Fibroblast of gingiva (primary cell): Measurements from ENCODE around the gene TRAPPC8.
"Not testable (repeated sequence)": the region's sequence is repeated elsewhere in the genome, so short reads cannot be mapped to it uniquely, and the experiment has no call there.

Experiments used
- DNase-seq: peaks from one replicate; pipeline ENCODE4 v3.0.0-alpha.2; 2011; ENCODE audit warnings: low read depth

TRAPPC8 gene

DNA sequence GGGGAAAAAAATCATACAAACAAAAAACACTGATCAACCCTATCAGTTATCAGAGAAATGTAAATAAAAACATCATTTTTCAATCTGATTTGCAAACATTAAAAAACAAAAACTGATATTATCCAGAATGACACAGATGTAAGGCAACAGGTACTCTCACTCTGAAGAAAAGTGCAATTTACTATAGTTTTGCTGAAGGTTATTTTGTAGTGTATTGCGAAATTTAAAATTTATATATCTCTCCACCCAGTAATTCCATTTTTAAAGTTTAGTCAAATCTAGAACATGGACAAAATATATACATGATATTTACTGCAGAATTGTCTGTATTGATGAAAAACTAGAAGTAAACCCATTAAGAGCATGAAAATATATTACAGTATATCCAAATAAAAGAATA is 79.8 kb downstream of the TRAPPC8 start:
- DNase-seq = no peak

DNA sequence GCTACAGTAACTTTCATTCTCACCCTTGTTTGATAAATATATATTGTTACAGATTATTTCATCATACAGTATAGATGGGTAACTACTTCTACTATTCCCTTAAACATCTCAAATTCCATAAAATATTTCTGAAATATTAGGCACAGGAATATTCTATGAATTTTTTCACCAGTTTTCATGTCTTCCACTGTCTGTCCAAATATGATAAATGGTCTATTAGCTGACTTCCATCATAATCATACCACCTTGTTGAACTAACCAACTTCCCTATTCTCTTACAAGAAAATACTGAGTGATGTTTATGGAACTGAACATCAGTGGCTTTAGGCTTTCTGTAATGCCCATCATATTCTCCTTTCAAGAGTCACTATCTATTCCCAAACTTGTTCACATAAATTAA is 82.4 kb downstream of the TRAPPC8 start:
- DNase-seq = no peak

DNA sequence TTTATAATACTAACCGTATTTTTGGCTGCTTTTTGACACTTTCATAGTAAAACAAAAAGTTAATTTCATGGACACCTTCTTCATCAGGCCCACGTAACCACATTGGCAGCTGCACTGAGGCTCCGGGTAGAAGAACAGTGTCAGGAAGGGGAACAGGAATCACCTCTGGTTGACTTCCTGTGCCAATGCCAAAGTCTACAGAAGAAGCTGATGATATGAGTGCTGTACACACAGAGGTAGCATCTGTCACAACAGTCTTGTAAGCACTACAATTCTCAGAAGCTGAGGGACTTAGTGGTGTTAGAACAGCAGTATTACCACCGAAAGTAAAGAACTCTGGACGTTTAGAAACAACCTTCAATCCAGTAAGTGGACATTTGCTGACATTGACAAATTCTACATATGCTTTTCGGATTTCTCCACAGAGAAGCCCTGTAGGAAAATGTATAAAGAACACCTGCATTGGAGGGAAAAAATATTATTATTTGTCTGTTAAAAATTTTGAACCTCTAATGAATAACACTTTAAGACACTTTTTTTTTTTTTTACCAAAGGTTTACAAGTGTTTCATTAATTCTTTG is 85.3 kb downstream of the TRAPPC8 start:
- no peak for DNase-seq

- no peak for DNase-seq
These were observed 92.1 kb downstream of the TRAPPC8 start for GRCh38 chr18:31850844-31851243.

DNA sequence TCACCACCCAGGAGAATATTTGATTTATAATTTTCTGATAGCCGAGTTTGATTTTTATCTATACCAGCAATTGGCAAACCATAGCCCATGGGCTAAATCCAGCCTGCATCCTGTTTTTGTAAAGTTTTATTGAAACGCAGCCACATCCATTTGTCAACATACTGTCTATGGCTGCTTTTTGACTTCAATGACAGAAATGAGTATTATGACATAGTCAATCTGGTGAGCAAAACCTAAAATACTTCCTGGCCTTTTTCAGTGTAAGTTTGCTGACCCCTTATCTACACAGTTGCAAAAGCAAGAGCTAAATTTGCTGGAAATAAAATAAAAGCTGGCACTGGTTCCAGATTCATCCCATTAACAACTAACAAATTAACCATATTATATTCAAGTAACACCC is 102.4 kb downstream of the TRAPPC8 start:
- DNase-seq = no peak

DNA sequence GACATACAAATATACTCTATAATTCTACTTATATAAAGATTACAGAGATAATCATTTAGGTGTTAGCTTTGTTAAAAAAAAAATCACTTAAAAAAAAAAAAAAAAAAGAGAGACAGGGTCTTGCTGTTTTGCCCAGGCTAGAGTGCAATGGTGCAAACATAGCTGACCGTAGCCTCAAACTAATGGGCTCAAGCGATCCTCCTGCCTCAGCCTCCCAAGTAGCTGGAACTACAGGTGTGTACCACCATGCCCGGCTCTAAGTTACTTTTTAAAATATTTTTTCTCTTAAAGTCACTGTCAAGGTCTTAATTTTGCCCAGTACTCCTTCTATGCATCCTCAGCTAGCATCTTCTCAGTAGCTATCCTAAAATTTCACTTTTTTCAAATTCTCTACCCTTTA is 105.0 kb downstream of the TRAPPC8 start:
- DNase-seq = no peak

GRCh38 chr18:31835528-31836133 is 107.3 kb downstream of the TRAPPC8 start:
- no peak for DNase-seq

DNA sequence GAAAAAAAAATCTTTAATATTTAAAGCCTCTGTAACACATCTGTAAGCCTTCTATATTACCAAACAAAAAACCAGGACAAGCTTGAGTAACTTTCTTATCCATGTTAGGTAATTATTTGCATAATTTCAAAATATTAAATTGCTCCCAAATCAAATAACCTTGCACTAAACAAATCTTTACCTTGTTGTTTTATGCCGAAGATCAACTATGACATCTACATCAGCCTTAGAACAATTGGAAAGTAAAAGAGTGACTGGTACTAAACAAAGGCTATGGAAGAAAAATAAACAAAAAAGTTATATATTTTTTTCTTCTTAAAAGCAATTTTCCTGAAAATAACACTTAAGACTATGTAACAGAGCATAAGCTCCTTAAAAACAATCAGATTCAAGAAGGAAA is 111.0 kb downstream of the TRAPPC8 start:
- no peak for DNase-seq

GRCh38 chr18:31830686-31831085 is 112.2 kb downstream of the TRAPPC8 start:
- no peak for DNase-seq

- no peak for DNase-seq
These were observed 114.3 kb downstream of the TRAPPC8 start for GRCh38 chr18:31828613-31829012.

DNA sequence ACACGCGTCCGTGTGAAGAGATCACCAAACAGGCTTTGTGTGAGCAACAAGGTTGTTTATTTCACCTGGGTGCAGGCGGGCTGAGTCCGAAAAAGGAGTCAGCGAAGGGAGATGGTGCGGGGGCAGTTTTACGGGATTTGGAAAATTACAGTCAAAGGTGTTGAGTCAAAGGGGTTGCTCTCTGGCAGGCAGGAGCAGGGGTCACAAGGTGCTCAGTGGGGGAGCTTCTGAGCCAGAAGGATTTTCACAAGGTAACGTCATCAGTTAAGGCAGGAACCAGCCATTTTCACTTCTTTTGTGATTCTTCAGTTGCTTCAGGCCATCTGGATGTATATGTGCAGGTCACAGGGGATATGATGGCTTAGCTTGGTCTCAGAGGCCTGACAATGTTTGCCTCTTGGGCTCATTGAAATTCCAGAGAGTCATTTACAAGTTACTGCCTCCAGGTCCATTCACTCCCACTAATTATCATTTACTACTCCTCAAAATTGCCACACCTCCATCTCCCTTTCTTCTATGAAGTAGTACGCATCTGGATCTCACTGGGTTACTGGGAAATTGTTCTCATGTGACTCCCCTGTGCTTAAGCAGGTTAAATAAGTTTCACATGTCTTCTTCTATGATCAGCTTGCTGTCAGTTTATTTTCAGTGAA is 116.1 kb downstream of the TRAPPC8 start:
- DNase-seq = not testable (repeated sequence)

- no peak for DNase-seq
These were observed 117.2 kb downstream of the TRAPPC8 start for GRCh38 chr18:31825772-31826171.

DNA sequence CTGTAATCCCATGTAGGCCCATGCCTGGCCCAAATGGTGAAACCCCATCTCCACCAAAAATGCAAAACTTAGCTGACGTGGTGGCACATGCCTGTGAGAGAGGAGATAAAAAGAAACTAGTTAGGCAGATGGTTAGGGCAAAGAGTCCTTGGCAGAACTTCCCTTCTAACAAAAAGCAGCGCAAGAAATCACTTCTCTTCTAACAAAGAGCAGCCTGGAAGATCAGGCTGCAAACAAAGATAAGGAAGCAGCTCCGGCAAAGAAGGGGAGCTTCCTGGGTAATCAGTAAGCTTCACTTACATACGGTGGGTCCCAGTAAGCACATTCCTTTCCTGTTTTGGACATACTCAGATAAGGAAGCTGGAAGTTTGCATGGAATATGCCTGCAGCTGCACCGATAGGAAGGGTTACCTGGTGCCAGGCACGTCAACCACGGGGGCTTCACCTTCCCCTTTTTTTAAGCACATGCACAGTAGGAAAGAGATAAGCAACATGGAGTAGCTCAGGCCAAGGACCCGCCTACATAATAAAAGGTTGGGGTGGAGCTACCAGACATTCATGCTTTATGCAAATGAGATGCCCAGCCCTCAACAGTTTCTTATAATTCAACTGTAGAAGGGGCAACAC is 121.3 kb downstream of the TRAPPC8 start:
- DNase-seq = no peak

- DNase-seq = no peak
These were observed 123.1 kb downstream of the TRAPPC8 start for GRCh38 chr18:31819925-31820229.

- peak; percentile 48 for DNase-seq
These were observed 123.6 kb downstream of the TRAPPC8 start for GRCh38 chr18:31819106-31819924.

DNA sequence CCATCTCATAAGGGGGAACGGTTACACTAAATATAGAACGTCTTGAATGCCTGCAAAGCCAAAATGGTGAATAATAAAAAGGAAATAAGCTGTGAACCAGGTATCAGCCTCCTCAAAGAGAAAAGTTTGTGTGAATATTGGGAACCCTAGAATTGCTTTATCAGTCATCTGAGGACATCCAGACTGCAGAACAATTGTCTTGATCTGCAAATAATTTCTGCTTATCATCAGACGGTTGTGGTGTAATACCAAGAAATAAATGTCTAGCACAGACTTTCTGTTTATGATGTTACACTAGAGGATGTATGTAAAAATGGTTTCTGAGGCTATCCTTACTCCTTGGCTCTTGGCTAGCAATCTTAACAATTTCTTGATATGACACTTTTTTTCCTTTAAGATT is 128.8 kb downstream of the TRAPPC8 start:
- no peak for DNase-seq

DNA sequence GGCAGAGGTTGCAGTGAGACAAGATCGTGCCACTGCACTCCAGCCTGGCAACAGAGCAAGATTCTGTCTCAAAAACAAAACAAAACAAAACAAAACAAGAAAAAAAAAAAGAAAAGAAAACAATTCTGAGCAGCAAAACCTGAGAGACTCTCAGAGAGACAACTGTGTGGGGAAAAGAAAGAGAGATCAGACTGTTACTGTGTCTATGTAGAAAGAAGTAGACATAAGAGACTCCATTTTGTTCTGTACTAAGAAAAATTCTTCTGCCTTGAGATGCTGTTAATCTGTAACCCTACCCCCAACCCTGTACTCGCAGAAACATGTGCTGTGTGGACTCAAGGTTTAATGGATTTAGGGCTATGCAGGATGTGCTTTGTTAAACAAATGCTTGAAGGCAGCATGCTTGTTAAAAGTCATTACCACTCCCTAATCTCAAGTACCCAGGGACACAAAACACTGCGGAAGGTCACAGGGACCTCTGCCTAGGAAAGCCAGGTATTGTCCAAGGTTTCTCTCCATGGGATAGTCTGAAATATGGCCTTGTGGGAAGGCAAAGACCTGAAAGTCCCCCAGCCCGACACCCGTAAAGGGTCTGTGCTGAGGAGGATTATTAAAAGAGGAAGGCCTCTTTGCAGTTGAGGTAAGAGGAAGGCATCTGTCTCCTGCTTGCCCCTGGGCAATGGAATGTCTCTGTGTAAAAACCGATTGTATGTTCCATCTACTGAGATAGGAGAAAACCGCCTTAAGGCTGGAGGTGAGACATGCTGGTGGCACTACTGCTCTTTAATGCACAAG is 132.4 kb downstream of the TRAPPC8 start:
- not testable (repeated sequence) for DNase-seq

- DNase-seq = not testable (repeated sequence)
These were observed 133.9 kb downstream of the TRAPPC8 start for GRCh38 chr18:31809049-31809448.

- DNase-seq = no peak
These were observed 141.8 kb downstream of the TRAPPC8 start for GRCh38 chr18:31801078-31801477.

DNA sequence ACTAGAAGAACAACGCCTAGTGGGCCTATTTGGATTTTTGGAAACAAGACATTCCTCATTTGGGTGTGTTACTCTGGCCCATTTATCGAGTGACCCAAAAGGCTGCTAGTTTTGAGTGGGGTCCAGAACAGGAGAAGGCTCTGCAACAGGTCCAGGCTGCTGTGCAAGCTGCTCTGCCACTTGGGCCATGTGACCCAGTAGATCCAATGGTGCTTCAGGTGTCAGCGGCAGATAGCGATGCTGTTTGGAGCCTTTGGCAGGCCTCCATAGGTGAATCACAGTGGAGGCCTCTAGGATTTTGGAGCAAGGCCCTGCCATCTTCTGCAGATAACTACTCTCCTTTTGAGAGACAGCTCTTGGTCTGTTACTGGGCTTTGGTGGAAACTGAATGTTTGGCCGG is 143.7 kb downstream of the TRAPPC8 start:
- not testable (repeated sequence) for DNase-seq

DNA sequence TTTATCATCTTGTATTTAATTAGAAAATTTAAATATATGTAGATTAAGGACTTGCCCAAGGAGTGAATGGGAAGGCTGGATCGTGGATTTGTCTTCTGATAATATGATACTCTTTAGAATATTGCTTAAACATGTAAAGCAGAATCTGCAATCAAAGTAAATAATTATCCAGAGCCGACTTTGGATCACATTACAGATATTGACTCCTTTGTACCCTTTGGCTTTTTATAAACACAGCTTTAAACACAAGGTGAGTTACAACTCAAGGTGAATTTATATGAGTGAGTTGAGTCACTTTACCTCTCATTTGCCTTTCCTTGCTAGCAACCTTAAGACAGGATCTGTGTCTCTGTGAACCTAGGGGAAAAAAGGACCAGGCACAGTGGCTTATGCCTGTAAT is 144.5 kb downstream of the TRAPPC8 start:
- no peak for DNase-seq

DNA sequence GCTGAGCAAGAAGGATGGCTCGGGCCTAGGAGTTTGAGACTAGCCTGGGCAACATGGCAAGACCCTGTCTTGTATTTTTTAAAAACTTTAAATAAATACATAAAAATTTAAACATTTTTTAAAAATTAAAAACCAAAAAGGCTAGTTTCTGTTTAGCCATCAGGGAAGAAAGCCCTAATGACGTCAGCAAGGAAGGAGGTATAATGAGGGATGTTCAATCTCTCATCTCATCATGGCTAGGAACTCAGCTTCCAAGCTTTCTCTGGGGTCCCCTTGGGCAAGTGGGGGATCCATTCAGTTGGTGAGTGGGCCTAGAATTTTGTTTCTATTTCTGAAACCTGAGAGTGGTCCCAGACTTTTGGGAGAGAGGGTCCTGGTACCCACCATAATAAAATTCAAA is 147.2 kb downstream of the TRAPPC8 start:
- DNase-seq = no peak
